GM10266 (cell line): ENCODE results near the gene EYA4.

ENCODE experiments used
- DNase-seq: peaks from one replicate; pipeline ENCODE4 v3.0.0; 2012; ENCODE audit errors: extremely low spot score
- CTCF ChIP-seq: IDR thresholded peaks from 2 replicates; pipeline ENCODE4 v1.5.1; 2012; ENCODE audit warnings: mild to moderate bottlenecking, low read depth; ENCODE audit not compliant: control insufficient read depth, insufficient read depth; ENCODE audit errors: missing control alignments

The EYA4 gene

GRCh38 chr6:133432021-133432989 is 191.1 kb downstream of the EYA4 start:
- no peak for TF ChIP-seq CTCF
- DNase-seq = no peak

- DNase-seq = no peak
- TF ChIP-seq CTCF = no peak
Measured at GRCh38 chr6:133435065-133435728, 194.0 kb downstream of the EYA4 start.

GRCh38 chr6:133436652-133437051 is 195.5 kb downstream of the EYA4 start:
- no peak for TF ChIP-seq CTCF
- no peak for DNase-seq

GRCh38 chr6:133441491-133441890 is 200.3 kb downstream of the EYA4 start:
- DNase-seq = no peak
- no peak for TF ChIP-seq CTCF

- no peak for DNase-seq
- TF ChIP-seq CTCF = no peak
Measured at GRCh38 chr6:133446789-133447188, 205.6 kb downstream of the EYA4 start.

GRCh38 chr6:133447924-133448323 is 206.8 kb downstream of the EYA4 start:
- TF ChIP-seq CTCF = no peak
- DNase-seq = no peak

- DNase-seq = no peak
- no peak for TF ChIP-seq CTCF
Measured at GRCh38 chr6:133456439-133456838, 215.3 kb downstream of the EYA4 start.
